ENCODE measurements around the gene KLHL25.

The KLHL25 gene

GRCh38 chr15:85717212-85717611, 77.5 kb downstream of the KLHL25 start:
- no peak for DNase-seq (ENCODE audit: low read depth in 2 of 2)

GRCh38 chr15:85716261-85716660, 78.5 kb downstream of the KLHL25 start:
- no peak for DNase-seq (ENCODE audit: low read depth in 2 of 2)

GRCh38 chr15:85711580-85712192, 83.0 kb downstream of the KLHL25 start:
- DNase-seq (ENCODE audit: low read depth in 2 of 2): no peak

DNA sequence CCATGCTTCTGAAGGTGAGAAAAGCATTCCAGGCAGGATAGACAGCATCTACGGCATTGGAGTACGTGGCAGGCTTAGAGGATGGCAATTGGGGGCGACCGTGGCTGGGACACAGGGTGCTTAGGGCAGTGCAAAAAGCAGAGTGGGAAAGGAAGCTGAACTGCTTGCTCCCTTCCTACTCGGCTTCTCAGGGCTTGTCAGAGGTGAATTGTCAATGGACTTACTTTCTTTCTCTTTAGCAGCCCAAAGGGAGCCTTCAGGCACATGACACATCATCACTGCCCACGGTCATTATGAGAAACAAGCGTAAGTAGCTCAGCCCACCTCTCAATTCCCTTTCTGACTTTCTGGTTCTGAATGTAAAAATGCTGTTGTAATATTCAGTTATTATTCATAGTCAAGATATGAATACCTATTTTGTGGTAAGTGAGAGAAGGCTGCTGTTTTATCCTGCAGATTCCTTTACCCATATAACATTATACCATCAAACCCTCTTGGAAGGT, 84.3 kb downstream of the KLHL25 start:
- no peak for DNase-seq (ENCODE audit: low read depth in 2 of 2)
